ENCODE results near the gene TMEM131.

The TMEM131 gene

GRCh38 chr2:97993926-97994325 lies 1.8 kb downstream of the TMEM131 start:
- TF ChIP-seq, protein P1, sequence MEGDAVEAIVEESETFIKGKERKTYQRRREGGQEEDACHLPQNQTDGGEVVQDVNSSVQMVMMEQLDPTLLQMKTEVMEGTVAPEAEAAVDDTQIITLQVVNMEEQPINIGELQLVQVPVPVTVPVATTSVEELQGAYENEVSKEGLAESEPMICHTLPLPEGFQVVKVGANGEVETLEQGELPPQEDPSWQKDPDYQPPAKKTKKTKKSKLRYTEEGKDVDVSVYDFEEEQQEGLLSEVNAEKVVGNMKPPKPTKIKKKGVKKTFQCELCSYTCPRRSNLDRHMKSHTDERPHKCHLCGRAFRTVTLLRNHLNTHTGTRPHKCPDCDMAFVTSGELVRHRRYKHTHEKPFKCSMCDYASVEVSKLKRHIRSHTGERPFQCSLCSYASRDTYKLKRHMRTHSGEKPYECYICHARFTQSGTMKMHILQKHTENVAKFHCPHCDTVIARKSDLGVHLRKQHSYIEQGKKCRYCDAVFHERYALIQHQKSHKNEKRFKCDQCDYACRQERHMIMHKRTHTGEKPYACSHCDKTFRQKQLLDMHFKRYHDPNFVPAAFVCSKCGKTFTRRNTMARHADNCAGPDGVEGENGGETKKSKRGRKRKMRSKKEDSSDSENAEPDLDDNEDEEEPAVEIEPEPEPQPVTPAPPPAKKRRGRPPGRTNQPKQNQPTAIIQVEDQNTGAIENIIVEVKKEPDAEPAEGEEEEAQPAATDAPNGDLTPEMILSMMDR (IDR thresholded peaks at IDR 0.05; ENCODE audit: control extremely low read depth, extremely low read depth, low read depth, missing control alignments) = no peak
- ChIA-PET POLR2A (no interaction called here), CTCF (no interaction called here)
- DNase-seq (ENCODE audit: extremely low spot score) = no peak

GRCh38 chr2:97992836-97993825 lies 2.6 kb downstream of the TMEM131 start:
- ChIA-PET CTCF (interaction anchor here (1.1 kb wide), 1 partner anchor 26 kb away, joined by 3 read pairs; no protein-coding TSS in a partner anchor), POLR2A (no interaction called here)
- TF ChIP-seq, protein P1 (IDR thresholded peaks at IDR 0.05; ENCODE audit: control extremely low read depth, extremely low read depth, low read depth, missing control alignments) = no peak
- DNase-seq (ENCODE audit: extremely low spot score) = no peak

GRCh38 chr2:97991081-97991856 lies 4.5 kb downstream of the TMEM131 start:
- no peak for DNase-seq (ENCODE audit: extremely low spot score)
- POLR2A ChIA-PET = no interaction called here
- CTCF ChIA-PET = interaction anchor here (0.9 to 1.2 kb wide), 2 partner anchors 34 to 36 kb away, joined by 3 read pairs; no protein-coding TSS in a partner anchor
- TF ChIP-seq, protein P1 (IDR thresholded peaks at IDR 0.05; ENCODE audit: control extremely low read depth, extremely low read depth, low read depth, missing control alignments) = no peak

DNA sequence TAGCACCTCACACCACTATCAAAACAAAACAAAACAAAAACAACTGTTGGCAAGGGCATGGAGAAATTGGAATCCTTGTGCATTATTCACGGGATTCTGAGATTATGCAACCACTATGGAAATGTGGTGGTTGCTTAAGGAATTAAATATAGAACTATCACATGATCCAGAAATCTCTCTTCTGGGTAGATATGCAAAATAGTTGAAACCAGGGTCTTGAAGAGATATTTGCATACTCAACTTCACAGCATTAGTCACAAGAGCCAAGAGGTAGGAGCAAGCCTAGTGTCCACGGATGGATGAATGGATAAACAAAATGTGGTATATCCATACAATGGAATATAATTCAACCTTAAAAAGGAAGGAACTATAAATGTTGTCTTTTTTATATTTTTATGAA lies 7.0 kb downstream of the TMEM131 start:
- TF ChIP-seq, protein P1 (IDR thresholded peaks at IDR 0.05; ENCODE audit: control extremely low read depth, extremely low read depth, low read depth, missing control alignments) = no peak
- ChIA-PET CTCF (interaction anchor here (1.2 kb wide), 1 partner anchor 182 kb away, joined by 3 read pairs; no protein-coding TSS in a partner anchor), POLR2A (no interaction called here)
- DNase-seq (ENCODE audit: extremely low spot score) = no peak

- ChIA-PET POLR2A (no interaction called here), CTCF (interaction anchor here (1.8 kb wide), 1 partner anchor 19 kb away, joined by 5 read pairs; no protein-coding TSS in a partner anchor)
- TF ChIP-seq, protein P1 (IDR thresholded peaks at IDR 0.05; ENCODE audit: control extremely low read depth, extremely low read depth, low read depth, missing control alignments) = no peak
- DNase-seq (ENCODE audit: extremely low spot score) = no peak
These were observed 9.8 kb downstream of the TMEM131 start for GRCh38 chr2:97985998-97986397.

DNA sequence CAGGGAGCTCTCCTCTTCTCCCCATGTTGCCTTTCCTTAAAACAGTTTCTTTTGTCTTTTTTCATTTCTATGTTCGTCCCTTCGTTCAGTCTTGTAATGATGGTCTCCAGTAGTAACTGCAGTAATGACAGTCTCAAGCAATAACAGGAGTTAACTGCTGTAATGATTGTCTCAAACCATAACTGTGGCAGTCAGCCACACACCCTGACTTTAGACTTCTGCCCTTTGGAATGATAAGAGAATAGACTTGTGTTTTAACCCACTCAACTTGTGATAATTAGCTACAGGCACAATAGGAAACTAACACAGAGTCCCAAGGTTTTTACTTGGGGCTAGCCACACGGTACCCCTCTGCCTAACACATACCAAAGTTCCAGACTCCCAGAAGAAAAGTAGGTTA lies 12.1 kb downstream of the TMEM131 start:
- POLR2A ChIA-PET = interaction anchor here (0.6 kb wide), 1 partner anchor 321 kb away, joined by 3 read pairs; no protein-coding TSS in a partner anchor

More for the DNA sequence above, 12.1 kb downstream of the TMEM131 start:
- no peak for DNase-seq (ENCODE audit: extremely low spot score)
- TF ChIP-seq, protein P1 (IDR thresholded peaks at IDR 0.05; ENCODE audit: control extremely low read depth, extremely low read depth, low read depth, missing control alignments) = no peak
- CTCF ChIA-PET = no interaction called here

Data from GM10248 (cell line).